GM12874 (cell line): ENCODE results near the gene KCNMA1.

Experiments
- TF ChIP-seq, protein P1 (sequence below): IDR thresholded peaks from 2 replicates; pipeline ENCODE4 v1.5.1; 2011; ENCODE audit warnings: low read depth, mild to moderate bottlenecking, control low read depth, low read length, moderate library complexity; ENCODE audit not compliant: insufficient read depth

Gene KCNMA1

DNA sequence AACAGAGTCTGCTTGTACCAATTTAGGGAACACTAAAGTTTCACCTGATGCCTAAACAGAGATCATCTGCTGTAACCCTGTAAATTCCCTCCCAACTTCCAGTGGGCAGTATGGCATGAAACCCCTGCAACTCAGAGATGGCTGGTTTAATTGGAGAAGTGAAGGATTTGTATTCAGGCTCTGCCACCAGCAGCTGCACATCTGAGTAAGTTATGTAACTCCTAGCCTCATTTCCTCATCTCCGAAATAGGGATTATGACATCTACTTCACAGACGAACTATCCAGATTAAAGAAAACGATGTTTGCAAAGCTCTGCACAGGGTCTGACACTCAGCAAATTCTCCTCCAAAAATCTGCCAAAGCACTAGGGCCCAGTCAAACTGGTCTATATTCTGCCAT, 493.0 kb downstream of the KCNMA1 start:
- TF ChIP-seq, protein P1, sequence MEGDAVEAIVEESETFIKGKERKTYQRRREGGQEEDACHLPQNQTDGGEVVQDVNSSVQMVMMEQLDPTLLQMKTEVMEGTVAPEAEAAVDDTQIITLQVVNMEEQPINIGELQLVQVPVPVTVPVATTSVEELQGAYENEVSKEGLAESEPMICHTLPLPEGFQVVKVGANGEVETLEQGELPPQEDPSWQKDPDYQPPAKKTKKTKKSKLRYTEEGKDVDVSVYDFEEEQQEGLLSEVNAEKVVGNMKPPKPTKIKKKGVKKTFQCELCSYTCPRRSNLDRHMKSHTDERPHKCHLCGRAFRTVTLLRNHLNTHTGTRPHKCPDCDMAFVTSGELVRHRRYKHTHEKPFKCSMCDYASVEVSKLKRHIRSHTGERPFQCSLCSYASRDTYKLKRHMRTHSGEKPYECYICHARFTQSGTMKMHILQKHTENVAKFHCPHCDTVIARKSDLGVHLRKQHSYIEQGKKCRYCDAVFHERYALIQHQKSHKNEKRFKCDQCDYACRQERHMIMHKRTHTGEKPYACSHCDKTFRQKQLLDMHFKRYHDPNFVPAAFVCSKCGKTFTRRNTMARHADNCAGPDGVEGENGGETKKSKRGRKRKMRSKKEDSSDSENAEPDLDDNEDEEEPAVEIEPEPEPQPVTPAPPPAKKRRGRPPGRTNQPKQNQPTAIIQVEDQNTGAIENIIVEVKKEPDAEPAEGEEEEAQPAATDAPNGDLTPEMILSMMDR, result no peak

- TF ChIP-seq, protein P1, result no peak
These were observed 498.1 kb downstream of the KCNMA1 start for GRCh38 chr10:77139252-77140160.

DNA sequence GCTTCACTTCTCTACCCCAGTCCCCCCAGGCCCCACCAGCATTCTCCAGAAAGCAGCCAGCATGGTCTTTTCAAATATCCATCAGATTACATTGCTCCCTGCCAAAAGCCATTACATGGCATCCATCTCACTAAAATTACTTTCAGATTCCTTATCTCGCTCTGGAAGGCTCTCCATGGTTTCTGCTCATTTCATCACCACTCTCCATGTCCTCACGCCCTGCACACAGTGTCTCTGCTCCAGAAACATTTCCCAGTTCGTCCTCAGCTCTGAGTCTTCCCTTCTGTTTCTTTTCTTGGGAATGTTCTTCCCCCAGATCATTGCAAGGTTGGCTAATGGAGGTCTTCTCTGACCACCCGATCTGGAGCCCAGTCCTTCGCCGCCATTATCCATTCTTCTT, 499.1 kb downstream of the KCNMA1 start:
- TF ChIP-seq, protein P1, result no peak

- TF ChIP-seq, protein P1, result no peak
These were observed 502.1 kb downstream of the KCNMA1 start for GRCh38 chr10:77135555-77135954.

DNA sequence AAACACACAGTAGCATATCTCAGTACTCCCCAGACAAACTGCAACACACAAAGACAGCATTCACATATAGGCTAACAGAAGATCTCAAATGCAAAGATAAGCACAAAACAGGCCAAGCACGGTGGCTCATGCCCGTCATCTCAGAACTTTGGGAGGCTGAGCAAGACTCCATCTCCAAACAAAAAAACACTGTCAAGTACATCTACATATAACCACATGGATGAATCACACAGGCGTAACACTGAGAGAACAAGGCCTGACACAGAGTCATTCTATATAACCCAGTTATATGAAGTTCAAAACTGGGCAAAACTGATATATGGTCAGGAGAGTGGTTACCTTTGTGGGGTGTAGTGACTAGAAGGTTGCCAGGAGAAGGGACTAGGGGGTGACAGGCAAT, 506.4 kb downstream of the KCNMA1 start:
- TF ChIP-seq, protein P1, result no peak

GRCh38 chr10:77127243-77127642, 510.4 kb downstream of the KCNMA1 start:
- TF ChIP-seq, protein P1, result no peak

DNA sequence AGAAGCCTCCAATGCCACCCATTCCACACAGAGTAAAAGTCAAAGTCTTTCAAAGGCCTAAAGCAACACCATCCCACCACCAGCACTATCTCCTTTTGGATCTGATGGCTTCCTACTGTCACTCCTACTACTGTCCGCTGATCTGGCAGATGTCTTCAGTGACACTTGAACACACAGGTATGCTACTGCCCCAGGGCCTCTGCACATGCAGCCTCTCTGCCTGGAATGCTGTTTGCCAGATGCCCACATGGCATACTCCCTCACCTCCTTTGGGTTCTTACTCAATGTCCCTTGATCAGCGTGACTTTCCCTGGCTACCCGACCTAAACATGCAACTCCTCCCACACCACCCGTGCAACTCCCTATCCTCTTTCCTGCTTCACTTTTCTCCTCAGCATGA, 512.4 kb downstream of the KCNMA1 start:
- TF ChIP-seq, protein P1, result no peak
